SKM-1 (cell line): ENCODE results near the gene ZNF446.
"Not testable (repeated sequence)": the region's sequence is repeated elsewhere in the genome, so short reads cannot be mapped to it uniquely, and the experiment has no call there.

Experiments
- DNase-seq: peaks from one replicate; lab custom pipeline; 2025; ENCODE audit not compliant: unreplicated experiment; lab: John Stamatoyannopoulos, UW

ZNF446 gene

DNA sequence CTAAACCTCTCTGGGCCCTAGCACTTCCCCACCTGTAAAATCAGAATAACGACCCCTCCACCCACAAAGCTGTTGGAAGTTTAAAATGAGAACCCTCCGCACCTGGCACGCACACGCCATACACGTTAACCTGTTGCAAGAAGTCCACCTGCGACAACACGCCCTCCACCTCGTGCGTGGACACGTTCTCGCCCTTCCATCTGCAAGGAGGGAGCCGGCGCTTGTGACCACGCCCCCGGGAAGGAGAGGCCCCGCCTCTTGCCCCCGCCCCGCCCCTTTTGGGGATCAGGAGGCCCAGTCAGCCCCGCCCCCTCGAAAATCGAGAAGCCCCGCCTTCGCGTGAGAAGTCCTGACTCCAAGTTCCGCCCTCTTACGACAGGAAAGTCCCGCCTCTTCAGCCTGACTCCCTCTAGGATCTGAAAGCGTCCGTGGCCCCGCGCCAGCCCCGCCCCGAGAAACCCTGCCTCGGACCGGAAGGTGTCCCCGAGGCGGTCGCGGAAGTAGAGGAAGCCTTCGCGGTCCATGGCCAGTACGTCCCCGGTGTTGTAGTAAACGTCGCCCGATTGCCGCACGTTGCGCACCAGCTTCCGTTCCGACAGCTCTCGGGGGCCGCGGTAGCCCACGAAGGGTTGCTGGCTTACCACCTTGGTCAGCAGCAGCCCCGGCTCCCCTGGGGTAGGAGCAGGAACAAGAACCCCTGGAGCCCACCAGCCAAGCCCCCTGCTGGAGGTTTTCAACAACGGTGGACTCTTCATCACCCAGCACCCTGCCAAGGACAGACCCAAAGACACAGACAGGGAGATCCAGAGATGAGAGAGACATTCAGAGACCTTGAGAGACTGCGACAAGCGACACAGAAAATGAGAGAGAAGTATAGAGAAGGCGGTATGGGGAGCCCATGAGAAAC lies 23.1 kb downstream of the ZNF446 start:
- peak; percentile 88 for DNase-seq

DNA sequence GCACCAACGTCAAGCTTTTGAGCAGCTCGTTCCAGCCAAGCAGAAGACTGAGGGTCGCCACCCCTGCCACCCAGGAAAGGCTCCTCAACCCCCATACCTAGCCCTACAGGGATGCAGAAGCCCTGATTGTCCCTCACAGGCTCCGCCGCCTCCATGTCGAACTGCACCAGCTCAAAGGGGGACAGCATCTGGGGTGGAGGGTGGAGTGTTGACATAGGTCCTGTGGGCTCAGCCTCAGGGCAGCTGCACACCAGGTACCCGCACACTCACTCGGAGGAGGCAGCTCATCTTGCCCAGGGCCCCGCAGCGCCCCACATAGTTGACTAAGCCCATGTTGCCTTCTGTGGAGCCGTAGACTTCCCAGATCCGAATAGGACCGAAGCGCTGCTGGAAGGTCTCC lies 24.1 kb downstream of the ZNF446 start:
- no peak for DNase-seq

DNA sequence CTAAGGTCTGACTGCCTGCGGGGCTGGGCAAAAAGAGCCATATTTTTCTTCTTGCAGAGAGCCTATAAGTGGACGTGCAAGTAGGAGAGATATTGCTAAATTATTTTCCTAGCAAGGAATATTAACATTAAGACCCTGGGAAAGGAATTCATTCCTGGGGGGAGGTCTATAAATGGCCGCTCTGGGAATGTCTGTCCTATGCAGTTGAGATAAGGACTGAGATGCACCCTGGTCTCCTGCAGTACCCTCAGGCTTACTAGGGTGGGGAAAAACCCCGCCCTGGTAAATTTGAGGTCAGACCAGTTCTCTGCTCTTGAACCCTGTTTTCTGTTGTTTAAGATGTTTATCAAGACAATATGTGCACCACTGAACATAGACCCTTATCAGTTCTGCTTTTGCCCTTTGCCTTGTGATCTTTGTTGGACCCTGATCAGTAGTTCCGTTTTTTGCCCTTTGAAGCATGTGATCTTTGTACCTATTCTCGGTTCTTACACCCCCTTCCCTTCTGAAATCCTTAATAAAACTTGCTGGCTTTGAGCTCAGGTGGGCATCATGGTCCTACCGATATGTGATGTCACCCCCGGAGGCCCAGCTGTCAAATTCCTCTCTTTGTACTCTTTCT lies 31.6 kb downstream of the ZNF446 start:
- DNase-seq: not testable (repeated sequence)

DNA sequence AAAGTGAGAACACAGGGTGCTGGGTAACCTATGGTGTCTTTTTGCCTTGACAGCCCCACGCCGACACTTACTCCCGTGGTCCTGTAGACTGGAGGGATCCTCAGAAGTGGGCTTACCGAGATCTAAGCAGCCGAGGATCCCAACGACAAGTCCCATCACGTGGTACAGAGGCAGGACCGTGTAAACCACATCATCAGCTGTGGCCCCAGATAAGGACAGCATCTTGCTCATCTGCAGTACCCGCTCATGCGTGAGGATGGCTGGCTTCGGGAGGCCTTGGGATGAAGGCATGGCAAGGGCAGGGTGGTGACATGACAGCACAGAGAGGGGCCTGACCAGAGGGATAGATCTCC lies 33.6 kb downstream of the ZNF446 start:
- DNase-seq: no peak

DNA sequence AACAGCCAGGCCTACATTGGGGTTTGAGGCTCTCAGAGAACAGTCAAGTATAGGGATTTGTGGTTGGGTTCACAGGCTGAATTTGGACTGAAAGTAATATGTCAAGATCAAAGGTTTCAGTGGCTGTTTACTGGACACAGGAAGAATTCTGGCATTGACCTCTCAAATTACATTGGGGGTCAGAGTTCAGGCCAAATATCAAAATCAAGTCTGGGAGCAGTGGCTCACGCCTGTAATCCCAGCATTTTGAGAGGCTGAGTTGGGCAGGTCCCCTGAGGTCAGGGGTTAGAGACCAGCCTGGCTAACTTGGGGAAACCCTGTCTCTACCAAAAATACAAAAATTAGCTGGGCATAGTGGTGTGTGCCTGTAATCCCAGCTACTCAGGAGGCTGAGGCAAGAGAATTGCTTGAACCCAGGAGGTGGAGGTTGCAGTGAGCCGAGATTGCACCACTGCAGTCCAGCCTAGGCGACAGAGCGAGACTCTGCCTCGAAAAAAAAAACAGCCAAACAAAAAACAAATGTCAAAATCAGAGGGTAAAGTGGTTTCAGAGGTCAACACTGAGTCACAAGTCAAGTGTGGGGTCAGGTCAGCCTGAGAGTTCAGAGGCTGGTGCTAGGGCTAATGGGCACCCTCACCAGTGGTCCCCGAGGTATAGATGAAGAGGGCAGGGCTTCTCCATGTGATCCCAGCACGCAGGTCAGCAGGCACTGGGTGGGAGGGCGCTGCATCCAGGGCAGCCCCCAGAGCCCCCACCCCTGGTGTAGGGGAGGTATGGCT lies 34.1 kb downstream of the ZNF446 start:
- no peak for DNase-seq

DNA sequence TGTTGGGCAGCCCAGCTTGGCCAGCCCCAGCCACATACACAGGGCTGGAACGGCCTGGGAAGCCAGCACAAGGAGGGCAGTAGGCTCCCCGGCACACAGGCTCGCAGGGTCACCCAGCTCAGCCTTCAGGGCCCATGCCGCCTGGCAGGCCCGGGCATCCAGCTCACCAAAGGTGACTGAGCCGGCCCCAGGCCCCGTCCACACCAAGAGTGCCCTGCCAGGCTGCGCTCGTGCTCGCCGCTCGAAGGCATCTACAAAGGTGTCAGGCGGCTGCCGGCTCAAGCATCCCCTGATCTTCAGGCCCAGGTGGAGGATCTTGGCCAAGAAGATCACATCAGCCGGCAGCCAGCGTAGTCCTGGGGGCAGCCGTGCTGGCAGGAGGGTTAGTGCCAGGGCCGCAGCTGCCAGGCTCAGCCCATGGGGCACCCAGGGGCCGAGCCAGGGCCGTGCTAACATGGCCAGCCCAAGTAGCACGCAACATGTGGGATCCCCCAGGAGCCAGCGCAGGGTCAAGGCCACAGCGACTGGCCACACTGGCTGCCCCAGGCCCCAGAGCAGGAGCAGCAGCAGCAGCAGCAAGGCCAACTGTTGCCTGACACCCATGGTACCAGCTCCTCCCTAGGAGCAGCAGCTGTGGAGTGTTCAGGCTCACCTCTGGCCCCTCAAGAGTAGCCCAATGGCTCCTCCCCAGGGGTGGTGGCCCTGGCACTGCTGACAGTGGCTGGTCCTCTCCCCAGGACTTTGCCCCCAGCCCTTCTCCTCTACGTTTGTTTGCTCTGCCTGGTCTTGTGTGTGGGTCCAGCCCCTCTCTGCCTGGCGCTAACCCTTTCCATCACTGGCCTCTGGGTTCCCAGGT lies 35.4 kb downstream of the ZNF446 start, which contains the start of gene SLC27A5:
Gene SLC27A5 (minus strand): TSS at position 640 of the 856 bp plus-strand sequence. CDS start 37 bp downstream, at position 603.
- DNase-seq: no peak

DNA sequence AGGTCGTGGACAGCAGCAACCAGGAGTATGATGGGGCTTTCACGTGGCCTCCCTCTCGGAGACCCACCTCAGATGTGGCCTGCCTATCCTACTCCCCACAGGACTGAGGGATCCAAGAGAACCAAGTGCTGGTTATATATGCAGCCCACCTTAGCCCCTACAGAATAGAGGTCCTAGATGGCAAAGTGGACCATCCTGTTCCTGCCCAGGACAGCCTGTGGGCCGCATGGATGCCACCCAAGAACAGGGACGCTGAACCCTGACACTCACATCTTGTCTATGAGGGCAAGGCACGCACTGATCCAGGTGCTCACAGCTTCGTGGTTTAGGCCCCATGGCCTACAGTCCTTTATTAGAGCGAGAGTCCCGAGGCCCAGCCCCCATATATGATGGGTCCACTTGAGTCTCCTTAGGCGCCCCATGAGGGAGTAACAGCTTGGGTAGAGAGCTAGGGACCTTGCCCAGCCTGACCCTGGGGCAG lies 37.1 kb downstream of the ZNF446 start:
- no peak for DNase-seq

DNA sequence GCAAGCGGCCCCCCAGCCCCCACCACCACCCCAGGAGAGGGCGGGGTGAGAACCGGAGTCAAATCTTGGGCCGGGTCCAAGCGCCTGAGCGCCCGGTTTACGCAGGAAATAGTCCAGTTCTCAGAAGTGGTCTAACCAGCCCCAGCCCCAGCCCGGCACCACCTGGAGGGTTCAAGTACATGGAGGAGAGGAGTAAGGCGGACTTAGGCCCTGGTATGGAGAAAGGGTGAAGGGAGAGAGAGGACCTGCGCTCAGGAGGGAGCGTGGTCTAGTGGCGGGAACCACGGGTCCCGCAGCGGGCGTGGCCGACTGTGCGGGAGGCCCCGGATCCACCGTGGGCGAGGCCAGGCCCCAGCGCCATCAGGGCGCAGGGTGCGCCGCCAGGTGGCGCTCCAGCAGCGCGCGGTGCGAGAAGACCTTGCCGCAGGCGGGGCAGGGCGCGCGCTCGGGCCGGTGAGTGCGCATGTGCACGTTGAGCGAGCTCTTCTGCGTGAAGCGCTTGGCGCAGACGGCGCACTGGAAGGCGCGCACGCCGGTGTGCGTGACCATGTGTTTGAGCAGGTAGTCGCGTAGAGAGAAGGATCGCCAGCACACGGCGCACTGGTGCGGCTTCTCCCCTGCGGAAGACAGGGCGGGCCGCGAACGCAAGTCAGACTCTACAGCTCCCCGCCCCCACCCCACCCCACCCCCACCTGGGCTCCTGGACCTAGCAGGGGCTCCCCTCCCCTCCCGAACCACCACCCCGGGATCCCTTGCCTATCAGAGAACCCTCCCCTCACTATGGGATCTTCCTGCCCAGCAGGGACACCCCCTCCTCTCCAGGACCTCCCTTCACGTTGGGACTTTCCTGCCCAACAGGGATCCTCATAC lies 37.8 kb downstream of the ZNF446 start:
- DNase-seq: peak; percentile 17

DNA sequence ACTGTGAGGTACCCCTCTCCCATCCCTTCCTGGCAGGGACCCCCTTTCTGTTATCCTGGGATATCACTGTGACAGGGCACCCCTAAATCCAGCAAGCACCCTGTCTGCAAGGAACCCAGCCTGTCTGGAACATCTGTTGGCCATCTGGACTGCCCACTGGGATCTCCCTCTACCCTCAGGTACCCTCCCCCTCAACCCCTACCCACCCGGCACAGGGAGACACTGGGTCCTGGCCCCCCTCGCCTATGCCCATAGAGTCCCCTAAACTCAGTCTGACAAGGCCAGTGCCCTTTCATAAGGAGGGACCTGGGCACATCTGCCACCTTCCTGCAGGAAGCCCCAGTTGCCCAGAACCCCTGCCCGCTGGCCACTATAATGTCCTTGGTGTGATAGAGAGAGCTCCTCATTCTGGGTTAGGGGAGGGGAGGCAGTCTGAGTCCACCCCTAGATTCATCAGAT lies 38.4 kb downstream of the ZNF446 start:
- no peak for DNase-seq

DNA sequence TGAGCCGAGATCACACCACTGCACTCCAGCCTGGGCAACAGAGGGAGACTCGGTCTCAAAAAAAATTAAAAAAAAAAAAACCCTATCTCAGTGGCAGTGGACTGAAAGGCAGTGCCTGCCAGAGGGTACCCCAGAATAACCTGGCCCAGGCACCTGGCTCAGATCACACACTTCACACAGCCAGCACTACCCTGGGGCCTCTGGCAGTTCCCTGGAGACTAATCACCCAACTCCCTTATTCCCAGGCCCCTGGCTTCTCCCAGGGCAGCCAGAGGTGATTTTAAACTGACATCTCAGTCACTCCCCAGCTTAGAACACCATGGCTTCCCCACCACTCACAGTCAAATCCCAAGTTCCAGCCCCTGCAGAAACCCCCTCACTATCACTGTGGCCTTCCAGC lies 39.1 kb downstream of the ZNF446 start:
- no peak for DNase-seq

DNA sequence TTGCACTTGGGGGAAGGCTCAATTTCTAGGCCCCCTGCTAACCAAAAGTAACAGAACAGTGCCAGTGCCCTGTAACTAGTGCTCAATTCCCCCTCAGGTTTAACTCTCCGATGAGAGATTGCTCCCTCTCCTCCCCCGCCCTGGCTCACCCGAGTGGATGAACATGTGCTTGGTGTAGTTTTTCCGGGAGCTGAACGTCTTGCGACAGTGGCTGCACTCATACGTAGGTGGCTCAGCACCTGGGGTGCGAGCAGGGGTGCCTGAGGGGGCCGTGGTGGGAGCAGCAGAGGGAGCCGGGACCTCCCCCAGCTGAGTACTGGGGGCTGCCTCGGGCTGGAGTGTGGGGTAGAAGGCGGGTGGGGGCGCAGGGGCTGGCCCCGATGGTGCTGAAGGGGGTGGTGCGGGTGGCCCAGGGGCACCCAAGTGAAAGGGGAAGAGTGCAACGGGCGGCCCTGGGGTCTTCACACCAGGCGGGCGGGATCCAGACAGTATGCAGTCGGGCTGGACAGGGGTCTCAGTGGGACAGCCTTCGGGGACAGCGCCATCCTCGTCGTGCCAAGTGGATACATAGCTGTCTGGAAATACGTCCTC lies 40.2 kb downstream of the ZNF446 start:
- DNase-seq: no peak

DNA sequence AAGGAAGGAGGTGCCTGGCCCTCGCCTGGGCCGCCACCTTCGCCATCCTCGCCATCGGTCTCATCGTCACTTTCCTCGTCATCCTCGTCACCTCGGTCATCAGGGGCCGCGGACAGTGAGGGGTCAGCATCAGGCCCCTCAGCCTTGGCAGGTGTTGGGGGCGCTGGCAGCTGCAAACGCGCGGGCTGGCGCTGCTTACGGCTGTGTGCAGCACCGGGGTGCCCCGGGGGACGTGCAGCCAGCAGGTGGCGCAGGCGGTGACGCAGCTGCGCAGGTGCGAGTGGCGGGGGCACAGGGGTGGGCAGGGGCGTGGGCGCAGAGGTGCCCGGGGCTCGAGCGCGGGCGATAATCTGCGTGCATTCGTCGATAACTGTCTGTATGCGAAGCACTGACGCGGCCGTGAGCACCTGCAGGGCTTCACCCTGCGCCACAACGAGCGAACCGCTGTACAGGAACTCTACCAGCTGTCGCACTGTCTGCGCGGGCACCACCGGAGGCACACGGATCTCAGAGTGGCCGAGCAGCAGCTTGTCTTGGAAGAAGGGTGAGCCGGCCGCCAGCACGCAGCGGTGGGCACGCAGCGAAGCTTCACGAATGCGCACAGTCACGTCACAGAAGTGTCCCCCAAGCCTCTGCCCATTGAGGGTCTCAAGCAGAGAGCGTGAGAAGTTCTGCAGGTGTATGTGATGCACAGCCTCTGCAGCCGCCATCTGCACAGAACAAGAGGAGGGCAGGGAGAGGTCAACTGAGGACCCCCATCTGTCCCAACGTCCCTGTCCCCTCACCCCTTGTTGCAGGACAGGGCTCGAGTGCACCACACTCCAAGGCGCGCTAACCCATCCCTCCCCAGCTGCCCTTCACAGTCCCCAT lies 41.0 kb downstream of the ZNF446 start:
- DNase-seq: no peak

DNA sequence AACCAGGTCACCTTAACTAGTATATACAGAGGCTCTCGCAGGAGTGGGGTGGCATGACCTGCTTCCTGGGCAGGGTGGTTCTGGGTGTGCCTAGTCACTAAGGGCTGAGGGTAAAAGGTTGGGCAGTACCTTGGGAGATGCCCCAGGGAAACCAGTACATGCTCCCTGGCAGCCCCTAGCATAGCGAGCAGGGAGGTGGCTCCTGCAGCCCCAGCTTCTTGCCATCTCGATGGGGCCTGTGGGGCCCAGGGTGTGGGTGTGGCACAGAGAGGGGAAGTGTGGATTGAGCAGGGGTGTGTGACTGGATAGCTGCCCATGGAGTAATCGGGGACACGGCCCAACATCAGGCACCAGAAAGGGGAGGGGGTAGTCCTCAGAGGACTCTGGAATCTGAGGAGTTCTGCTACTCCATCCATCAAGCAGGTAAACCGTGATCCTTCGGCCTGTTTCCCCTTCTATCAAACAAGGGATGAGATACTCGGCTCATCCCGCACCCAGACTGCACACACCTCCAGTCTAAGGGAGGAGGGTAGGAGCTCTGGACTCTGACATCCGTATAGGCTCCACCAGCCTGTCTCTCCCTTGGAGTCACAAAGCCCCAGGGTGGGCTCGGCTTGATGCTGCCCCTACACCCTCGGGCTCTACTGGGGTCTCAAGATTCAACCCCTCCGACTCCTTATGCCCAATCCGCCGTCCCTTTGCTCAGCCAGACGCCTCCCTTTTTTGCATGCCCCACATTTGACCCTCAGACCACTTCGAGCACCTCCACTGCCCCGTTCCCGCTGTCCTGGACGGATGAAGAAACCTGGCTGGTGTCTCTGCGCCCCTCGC lies 42.3 kb downstream of the ZNF446 start:
- DNase-seq: no peak

DNA sequence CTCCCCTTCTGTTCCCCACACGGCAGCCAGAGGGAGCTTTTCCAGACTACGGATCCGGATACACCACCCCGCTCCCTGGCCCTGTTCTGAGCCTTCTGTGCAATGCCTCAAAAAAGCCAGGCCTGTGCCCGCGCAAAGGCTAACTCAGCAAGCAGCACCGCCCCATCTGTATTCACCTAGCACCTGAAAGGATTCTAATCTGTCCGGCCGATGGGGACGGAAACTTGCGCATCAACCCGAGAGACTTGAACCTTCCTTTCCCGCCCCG lies 42.9 kb downstream of the ZNF446 start:
- peak; percentile 0 for DNase-seq

DNA sequence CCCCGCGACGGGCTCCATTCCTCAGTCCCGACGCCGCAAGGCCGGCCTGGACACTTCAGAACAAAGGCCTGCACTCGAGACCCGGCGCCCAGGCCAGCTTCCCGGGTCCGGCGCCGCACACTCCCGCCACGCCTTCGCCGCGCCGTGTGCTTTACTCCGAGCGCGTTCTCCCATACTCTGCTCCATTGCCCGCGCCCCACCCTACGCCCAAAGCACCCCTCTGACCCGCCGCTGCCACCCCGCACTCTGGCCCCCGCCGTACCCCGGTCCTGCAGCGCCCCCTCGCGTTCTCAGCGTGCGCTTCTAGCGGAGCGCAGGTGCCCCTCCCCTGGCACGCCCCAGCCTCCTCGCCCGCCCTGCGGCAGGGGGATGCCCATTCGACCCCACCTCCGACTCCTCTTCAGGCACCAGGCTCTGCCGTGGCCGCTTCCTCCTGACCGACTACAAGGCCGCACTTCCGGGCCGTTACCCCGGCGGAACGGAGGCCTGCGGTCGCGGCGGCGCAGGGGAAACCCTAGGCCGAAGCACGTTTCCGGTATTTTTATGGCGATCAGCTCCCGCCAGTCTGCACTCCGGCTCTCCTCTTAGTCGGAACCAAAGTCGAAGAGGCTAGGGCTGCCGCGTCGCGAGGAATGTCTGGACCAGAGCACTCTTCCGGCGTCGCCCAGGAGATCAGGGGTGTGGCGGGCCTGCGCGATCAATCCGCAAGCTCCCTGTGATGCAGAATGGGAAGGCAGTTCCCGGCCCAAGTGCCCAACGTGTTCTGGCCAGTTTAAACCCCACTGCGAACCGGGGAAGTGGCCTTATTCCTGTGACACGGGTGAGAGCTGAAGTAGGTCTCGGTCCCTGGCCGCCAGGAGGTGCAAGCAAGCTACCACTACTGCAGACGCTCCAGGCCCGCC lies 43.5 kb downstream of the ZNF446 start, which contains the start of gene ZBTB45:
Gene ZBTB45 (minus strand): TSS at position 456 of the 902 bp plus-strand sequence. CDS start 2,137 bp downstream, outside the sequence.
- DNase-seq: peak; percentile 66

DNA sequence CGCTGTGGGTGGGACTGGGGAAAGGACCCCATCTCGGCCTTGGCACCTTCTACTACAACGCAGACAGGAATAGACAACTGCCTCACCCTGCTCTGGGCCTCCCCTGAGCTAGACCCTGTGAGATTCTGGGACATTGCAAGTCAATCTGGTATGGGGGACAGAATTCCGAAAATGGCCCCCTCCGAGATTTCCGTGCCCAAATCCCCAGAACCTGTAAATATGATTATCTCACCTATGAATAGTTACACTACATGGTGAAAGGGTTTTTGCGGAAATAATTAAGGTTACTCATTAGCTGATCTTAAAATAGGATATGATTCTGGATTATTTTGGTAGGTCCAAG lies 44.1 kb downstream of the ZNF446 start:
- DNase-seq: no peak

DNA sequence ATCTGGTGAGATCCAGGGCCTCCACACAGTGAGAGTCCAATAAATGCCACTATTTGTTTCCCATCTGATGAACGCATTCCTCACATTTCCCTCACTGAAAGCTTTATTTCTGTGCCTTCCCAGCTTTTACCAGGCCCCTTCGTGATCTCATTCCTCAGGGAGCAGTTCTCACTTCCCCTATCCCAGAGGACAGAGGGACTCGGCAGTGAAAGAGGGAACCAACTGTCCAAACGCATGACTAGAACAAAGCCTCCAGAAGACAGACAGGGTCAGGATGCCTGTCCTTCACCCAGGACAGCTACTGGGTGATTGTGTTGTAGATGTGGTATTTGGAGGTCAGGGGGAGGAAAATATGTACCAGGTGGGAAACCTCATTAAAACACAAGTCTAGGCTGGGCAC lies 45.5 kb downstream of the ZNF446 start:
- no peak for DNase-seq
